HepG2 (cell line): ENCODE data around the gene TUFM. TPM values are rescaled to one million over a fixed set of nuclear protein-coding genes. Genes with fewer than 3 reads are reported as not detected.

Experiments
- CEBPB ChIP-seq: IDR thresholded peaks from 2 replicates; pipeline ENCODE4 v1.6.1; 2011; ENCODE audit warnings: low read depth, low read length, improper control_type of control experiment, borderline replicate concordance
- ELF1 ChIP-seq: sonication (generic); formaldehyde crosslinking; IDR thresholded peaks from 2 replicates; pipeline ENCODE4 v1.4.0; 2020; ENCODE audit warnings: missing genetic modification reagents
- FOSL2 ChIP-seq: sonication (generic); formaldehyde crosslinking; IDR thresholded peaks from 2 replicates; pipeline ENCODE4 v1.4.0; 2020; ENCODE audit warnings: missing genetic modification reagents
- HOXA7 ChIP-seq: sonication (generic); formaldehyde crosslinking; IDR thresholded peaks from 2 replicates; pipeline ENCODE4 v1.8.1; 2022; ENCODE audit warnings: mild to moderate bottlenecking, missing genetic modification reagents, moderate library complexity
- KAT7 ChIP-seq: IDR thresholded peaks from 2 replicates; pipeline ENCODE4 v1.6.1; 2018; ENCODE audit warnings: borderline replicate concordance, missing compliant biosample characterization
- NCOR1 ChIP-seq: fragments of 200-600 bp; sonication (generic); IDR thresholded peaks from 2 replicates; pipeline ENCODE4 v1.7.0; 2017; ENCODE audit warnings: antibody characterized with exemption, low read length, borderline replicate concordance
- PHF20 ChIP-seq: sonication (generic); formaldehyde crosslinking; IDR thresholded peaks from 2 replicates; pipeline ENCODE4 v1.5.0; 2020; ENCODE audit warnings: mild to moderate bottlenecking, missing genetic modification reagents
- RORA ChIP-seq: sonication (generic); formaldehyde crosslinking; IDR thresholded peaks from 2 replicates; pipeline ENCODE4 v1.5.0; 2020; ENCODE audit warnings: mild to moderate bottlenecking, missing genetic modification reagents, moderate library complexity
- SRSF1 ChIP-seq: fragments of 200-400 bp; formaldehyde crosslinking; optimal IDR thresholded peaks from 2 replicates; pipeline ENCODE3; 2017; ENCODE audit warnings: mild to moderate bottlenecking, low read depth, low read length, moderate library complexity
- TBX3 ChIP-seq: fragments of 450-650 bp; IDR thresholded peaks from 2 replicates; pipeline ENCODE4 v1.6.1; 2017; ENCODE audit warnings: antibody characterized with exemption, mild to moderate bottlenecking, inconsistent platforms, borderline replicate concordance
- U2AF1 ChIP-seq: fragments of 200-400 bp; formaldehyde crosslinking; optimal IDR thresholded peaks from 2 replicates; pipeline ENCODE3; 2017; ENCODE audit warnings: mild to moderate bottlenecking, low read depth, low read length
- ZNF33B ChIP-seq: sonication (generic); formaldehyde crosslinking; IDR thresholded peaks from 2 replicates; pipeline ENCODE4 v1.5.1; 2020; ENCODE audit warnings: mild to moderate bottlenecking, missing genetic modification reagents
- ZNF354B ChIP-seq: sonication (generic); formaldehyde crosslinking; IDR thresholded peaks from 2 replicates; pipeline ENCODE4 v1.8.0; 2022; ENCODE audit warnings: mild to moderate bottlenecking, missing genetic modification reagents
- ZNF547 ChIP-seq: sonication (generic); formaldehyde crosslinking; IDR thresholded peaks from 2 replicates; pipeline ENCODE4 v1.5.1; 2020; ENCODE audit warnings: mild to moderate bottlenecking, missing genetic modification reagents
- ZNF747 ChIP-seq: sonication (generic); formaldehyde crosslinking; IDR thresholded peaks from 2 replicates; pipeline ENCODE4 v1.8.1; 2023; ENCODE audit warnings: missing genetic modification reagents, mild to moderate bottlenecking, borderline replicate concordance
- polyA plus RNA-seq, 8 experiments: library from polyadenylated mRNA; depleted of rRNA in 3 of 8; stranded (reverse) in 7 of 8; unstranded in 1 of 8; fragments of >200 nt; fragmentation: Illumina TruSeq in 4 of 8; extraction: Trizol in 4 of 8; gene quantifications; 2 replicates each; pipeline versions ENCODE4 v1.2.1 to v1.2.3, GENCODE V29; 2011 to 2016; ENCODE audit warnings: low read depth in 4 of 8, missing spikeins in 1 of 8, mixed read lengths in 1 of 8; ENCODE audit not compliant: insufficient read depth in 1 of 8
- total RNA-seq, 5 experiments: library from RNA; depleted of rRNA; stranded (reverse); fragments of >200 nt; fragmentation: Illumina TruSeq; extraction: Trizol; gene quantifications; 2 replicates each; pipeline ENCODE4 v1.2.3, GENCODE V29; 2016; ENCODE audit warnings: low read depth in 1 of 5
- TF ChIP-seq, protein P1 (sequence below): sonication (generic); formaldehyde crosslinking; IDR thresholded peaks from 2 replicates; pipeline ENCODE4 v1.4.0; 2020; ENCODE audit warnings: mild to moderate bottlenecking, missing genetic modification reagents
- TF ChIP-seq, protein P2 (sequence below), 2 experiments: IDR thresholded peaks; 2 replicates each; pipeline ENCODE4 v1.6.1; 2011 to 2012; ENCODE audit warnings: low read length in 2 of 2, borderline replicate concordance in 1 of 2, low read depth in 1 of 2, mild to moderate bottlenecking in 1 of 2, moderate library complexity in 1 of 2

TUFM gene
- total and polyA plus RNA-seq, 2 of the 13 experiments (the other 11 are each of a cell fraction or from before 2014, with no cell fraction given), result 206 to 298 TPM

- TF ChIP-seq, protein P1, sequence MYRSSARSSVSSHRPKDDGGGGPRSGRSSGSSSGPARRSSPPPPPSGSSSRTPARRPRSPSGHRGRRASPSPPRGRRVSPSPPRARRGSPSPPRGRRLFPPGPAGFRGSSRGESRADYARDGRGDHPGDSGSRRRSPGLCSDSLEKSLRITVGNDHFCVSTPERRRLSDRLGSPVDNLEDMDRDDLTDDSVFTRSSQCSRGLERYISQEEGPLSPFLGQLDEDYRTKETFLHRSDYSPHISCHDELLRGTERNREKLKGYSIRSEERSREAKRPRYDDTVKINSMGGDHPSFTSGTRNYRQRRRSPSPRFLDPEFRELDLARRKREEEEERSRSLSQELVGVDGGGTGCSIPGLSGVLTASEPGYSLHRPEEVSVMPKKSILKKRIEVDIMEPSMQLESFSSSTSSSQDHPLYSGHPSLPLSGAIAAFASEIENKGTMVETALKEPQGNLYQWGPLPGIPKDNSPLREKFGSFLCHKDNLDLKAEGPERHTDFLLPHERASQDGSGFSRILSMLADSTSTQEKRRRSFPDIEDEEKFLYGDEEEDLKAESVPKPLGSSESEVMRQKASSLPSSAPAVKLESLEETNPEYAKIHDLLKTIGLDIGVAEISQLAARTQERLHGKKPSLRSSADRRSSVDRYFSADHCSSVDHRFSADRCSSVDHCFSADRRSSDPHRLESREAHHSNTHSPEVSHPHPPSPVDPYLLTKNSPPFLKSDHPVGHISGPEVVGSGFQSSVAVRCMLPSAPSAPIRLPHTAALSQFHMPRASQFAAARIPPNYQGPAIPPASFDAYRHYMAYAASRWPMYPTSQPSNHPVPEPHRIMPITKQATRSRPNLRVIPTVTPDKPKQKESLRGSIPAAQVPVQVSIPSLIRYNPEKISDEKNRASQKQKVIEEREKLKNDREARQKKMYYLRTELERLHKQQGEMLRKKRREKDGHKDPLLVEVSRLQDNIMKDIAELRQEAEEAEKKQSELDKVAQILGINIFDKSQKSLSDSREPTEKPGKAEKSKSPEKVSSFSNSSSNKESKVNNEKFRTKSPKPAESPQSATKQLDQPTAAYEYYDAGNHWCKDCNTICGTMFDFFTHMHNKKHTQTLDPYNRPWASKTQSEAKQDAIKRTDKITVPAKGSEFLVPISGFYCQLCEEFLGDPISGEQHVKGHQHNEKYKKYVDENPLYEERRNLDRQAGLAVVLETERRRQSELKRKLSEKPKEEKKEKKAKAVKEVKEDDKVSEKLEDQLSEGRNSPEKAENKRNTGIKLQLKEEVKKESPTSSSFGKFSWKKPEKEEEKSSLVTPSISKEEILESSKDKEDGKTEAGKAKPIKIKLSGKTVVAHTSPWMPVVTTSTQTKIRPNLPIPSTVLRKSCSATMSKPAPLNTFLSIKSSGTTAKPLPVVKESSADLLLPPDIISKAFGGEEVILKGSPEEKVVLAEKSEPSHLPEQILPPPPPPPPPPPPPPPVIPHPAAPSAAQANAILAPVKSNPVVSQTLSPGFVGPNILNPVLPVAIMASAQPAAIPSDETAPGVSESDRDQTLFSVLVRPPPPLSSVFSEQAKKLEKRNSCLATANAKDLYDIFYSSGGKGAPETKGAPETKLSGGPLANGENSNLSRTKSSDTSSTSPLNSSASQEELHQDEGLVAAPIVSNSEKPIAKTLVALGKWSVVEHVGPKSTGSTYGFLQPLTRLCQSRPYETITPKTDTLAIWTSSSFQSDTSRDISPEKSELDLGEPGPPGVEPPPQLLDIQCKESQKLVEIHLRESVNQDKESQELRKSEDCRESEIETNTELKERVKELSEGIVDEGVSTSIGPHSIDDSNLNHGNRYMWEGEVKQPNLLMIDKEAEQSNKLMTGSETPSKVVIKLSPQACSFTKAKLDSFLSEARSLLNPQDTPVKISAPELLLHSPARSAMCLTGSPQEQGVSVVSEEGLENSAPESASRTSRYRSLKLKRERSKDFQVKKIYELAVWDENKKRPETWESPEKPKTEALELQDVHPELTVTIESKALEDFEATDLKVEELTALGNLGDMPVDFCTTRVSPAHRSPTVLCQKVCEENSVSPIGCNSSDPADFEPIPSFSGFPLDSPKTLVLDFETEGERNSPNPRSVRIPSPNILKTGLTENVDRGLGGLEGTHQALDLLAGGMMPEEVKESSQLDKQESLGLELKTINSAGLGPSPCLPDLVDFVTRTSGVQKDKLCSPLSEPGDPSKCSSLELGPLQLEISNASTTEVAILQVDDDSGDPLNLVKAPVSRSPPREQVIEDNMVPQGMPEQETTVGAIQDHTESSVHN (CRISPR knock-in tag), result peak; percentile 71; the same call in 1 of the 2 replicates
- TF ChIP-seq HOXA7 (CRISPR knock-in tag) (no peak), FOSL2 (CRISPR knock-in tag) (peak; percentile 94), RORA (CRISPR knock-in tag) (no peak), KAT7 (CRISPR knock-in tag) (peak; percentile 89), ELF1 (peak; percentile 78), ZNF547 (CRISPR knock-in tag) (peak; percentile 31; the same call in 1 of the 2 replicates), ZNF33B (CRISPR knock-in tag) (0 out of 2 replicates have a peak, but pooled peaks have one; percentile 85), CEBPB (peak; percentile 20; the same call in 1 of the 2 replicates), ZNF747 (CRISPR knock-in tag) (peak; percentile 57; the same call in 1 of the 2 replicates), NCOR1 (no peak), U2AF1 (peak; percentile 82), ZNF354B (peak; percentile 90; the same call in 1 of the 2 replicates), SRSF1 (no peak), TBX3 (peak; percentile 54; the same call in 1 of the 2 replicates), PHF20 (peak; percentile 79)
- TF ChIP-seq, protein P2, sequence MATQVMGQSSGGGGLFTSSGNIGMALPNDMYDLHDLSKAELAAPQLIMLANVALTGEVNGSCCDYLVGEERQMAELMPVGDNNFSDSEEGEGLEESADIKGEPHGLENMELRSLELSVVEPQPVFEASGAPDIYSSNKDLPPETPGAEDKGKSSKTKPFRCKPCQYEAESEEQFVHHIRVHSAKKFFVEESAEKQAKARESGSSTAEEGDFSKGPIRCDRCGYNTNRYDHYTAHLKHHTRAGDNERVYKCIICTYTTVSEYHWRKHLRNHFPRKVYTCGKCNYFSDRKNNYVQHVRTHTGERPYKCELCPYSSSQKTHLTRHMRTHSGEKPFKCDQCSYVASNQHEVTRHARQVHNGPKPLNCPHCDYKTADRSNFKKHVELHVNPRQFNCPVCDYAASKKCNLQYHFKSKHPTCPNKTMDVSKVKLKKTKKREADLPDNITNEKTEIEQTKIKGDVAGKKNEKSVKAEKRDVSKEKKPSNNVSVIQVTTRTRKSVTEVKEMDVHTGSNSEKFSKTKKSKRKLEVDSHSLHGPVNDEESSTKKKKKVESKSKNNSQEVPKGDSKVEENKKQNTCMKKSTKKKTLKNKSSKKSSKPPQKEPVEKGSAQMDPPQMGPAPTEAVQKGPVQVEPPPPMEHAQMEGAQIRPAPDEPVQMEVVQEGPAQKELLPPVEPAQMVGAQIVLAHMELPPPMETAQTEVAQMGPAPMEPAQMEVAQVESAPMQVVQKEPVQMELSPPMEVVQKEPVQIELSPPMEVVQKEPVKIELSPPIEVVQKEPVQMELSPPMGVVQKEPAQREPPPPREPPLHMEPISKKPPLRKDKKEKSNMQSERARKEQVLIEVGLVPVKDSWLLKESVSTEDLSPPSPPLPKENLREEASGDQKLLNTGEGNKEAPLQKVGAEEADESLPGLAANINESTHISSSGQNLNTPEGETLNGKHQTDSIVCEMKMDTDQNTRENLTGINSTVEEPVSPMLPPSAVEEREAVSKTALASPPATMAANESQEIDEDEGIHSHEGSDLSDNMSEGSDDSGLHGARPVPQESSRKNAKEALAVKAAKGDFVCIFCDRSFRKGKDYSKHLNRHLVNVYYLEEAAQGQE (IDR thresholded peaks at IDR 0.05; ENCODE audit: borderline replicate concordance in 1 of 2, low read depth in 1 of 2, low read length in 2 of 2), result no peak
Observed at GRCh38 chr16:28823873-28824716, 22.1 kb downstream of the TUFM start (continued).
